Choroid plexus epithelial cell (primary cell): ENCODE data around the gene TOP1.

Source experiments
- DNase-seq: peaks from one replicate; pipeline ENCODE4 v3.0.0-alpha.2; 2010; ENCODE audit warnings: low read depth
- H3K4me3 ChIP-seq: 2 replicates; pipeline ENCODE4 v1.5.1; 2011; ENCODE audit warnings: low read depth, mild to moderate bottlenecking, control low read depth, low read length, moderate library complexity
- TF ChIP-seq, protein P1 (sequence below): conservative IDR thresholded peaks from 2 replicates; pipeline ENCODE4 v1.5.1; 2011; ENCODE audit warnings: low read depth, mild to moderate bottlenecking, control low read depth, inconsistent platforms, low read length, moderate library complexity

Gene TOP1

DNA sequence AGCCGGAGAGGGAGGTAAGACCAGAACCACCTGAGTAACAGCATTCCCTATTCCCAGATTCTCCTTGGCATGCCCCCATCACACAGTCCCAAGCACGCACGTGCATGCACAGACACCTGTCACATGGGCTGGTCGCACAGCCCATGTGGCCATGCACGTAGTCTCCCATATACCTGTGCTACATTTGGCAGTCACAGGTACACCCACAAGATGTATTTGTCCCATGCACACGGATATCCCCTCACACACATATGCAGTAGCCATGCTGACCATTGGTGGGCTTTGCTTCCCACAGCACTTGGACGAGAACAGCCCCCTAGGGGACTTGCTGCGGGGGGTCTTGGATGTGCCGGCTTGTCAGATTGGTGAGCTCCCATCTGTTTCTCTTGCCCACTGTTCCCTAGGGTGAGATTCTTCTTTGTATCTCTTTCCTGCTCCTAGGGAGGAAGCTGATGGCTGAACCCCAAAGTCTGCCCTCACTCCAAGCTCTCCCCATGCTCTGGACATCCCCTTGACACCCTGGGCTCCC is 140.6 kb downstream of the TOP1 start:
- no peak for DNase-seq
- no peak overlapping the region for H3K4me3 ChIP-seq
- TF ChIP-seq, protein P1, sequence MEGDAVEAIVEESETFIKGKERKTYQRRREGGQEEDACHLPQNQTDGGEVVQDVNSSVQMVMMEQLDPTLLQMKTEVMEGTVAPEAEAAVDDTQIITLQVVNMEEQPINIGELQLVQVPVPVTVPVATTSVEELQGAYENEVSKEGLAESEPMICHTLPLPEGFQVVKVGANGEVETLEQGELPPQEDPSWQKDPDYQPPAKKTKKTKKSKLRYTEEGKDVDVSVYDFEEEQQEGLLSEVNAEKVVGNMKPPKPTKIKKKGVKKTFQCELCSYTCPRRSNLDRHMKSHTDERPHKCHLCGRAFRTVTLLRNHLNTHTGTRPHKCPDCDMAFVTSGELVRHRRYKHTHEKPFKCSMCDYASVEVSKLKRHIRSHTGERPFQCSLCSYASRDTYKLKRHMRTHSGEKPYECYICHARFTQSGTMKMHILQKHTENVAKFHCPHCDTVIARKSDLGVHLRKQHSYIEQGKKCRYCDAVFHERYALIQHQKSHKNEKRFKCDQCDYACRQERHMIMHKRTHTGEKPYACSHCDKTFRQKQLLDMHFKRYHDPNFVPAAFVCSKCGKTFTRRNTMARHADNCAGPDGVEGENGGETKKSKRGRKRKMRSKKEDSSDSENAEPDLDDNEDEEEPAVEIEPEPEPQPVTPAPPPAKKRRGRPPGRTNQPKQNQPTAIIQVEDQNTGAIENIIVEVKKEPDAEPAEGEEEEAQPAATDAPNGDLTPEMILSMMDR, result no peak

DNA sequence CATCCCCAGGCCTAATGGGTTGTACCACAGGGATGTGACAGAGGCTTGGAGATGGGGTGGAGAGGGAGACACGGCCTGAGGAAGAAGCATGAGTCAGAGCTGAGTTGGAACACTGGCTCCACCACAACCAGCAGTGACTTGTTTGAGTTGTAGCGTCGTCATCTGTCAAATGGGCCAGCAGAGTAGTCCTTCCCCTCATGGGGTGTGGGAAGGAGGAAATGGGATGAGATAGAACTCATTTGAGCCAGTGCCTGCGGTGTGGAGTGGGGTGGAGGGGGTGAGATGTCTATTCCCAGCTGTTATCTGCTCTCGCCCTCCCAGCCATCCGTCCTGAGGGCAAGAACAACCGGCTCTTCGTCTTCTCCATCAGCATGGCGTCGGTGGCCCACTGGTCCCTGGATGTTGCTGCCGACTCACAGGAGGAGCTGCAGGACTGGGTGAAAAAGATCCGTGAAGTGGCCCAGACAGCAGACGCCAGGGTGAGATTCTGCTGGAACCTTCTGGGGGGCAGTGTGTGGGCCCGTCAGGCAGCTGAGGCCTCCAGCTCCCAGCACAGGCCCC is 141.2 kb downstream of the TOP1 start:
- TF ChIP-seq, protein P1, result no peak
- DNase-seq, result peak; percentile 43
- no peak overlapping the region for H3K4me3 ChIP-seq

DNA sequence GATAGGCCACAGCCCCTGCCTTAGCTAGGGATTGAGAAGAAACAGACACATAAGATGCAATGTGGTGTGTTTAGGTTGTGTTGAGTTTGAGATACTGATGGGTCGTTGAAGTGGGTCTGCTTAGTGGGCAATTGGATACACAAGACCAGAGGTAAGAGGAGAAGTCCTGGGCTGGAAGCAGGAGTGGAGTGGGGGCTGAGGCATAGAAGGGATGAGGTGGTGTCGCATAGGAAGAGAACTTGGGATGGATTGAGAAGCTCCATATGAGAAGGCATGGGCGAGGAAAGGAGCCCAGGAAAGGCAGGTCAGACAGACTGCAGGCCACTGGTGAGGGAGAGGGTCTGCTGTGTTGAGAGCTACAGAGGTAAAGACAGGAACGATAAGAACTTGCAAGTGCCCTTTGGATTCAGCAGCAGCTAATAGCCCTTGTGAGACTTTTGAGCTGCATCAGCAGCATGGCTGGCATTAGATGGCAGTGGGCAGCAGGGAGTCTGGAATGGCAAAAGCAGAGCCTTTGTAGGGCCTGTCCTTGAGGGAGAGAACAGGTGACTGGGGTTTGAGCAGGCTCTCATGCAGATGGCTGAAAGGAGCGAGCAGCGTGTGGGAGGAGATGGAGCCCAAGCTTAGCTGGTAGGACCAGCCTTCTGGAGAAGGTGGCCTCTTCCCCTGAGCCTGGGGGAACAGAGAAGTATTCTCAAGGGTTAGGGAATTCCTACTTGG is 141.9 kb downstream of the TOP1 start:
- TF ChIP-seq, protein P1, result no peak
- no peak overlapping the region for H3K4me3 ChIP-seq
- DNase-seq, result no peak

DNA sequence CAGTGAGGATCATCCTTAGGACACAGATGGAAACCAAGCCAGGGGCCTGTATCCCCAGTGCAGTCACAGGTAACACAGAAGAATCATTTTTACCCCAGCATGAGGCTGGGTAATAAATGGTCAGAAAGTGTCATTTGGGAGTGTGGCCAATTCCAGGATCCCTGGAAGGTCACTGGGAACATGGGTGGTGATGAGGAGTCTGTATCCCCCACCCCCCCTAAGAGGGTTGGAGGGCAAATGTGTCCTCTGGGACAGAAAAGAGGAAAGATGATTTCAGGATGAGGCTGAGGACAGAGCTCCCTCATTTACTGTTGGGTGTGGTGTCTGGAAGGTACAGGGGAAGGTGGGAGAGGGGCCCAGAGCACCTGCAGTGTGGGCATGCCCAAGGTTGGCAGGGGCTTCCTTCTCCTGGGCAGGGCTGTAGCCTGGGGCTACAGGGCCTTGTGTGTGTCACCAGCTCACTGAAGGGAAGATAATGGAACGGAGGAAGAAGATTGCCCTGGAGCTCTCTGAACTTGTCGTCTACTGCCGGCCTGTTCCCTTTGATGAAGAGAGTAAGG is 143.2 kb downstream of the TOP1 start:
- no peak overlapping the region for H3K4me3 ChIP-seq

DNA sequence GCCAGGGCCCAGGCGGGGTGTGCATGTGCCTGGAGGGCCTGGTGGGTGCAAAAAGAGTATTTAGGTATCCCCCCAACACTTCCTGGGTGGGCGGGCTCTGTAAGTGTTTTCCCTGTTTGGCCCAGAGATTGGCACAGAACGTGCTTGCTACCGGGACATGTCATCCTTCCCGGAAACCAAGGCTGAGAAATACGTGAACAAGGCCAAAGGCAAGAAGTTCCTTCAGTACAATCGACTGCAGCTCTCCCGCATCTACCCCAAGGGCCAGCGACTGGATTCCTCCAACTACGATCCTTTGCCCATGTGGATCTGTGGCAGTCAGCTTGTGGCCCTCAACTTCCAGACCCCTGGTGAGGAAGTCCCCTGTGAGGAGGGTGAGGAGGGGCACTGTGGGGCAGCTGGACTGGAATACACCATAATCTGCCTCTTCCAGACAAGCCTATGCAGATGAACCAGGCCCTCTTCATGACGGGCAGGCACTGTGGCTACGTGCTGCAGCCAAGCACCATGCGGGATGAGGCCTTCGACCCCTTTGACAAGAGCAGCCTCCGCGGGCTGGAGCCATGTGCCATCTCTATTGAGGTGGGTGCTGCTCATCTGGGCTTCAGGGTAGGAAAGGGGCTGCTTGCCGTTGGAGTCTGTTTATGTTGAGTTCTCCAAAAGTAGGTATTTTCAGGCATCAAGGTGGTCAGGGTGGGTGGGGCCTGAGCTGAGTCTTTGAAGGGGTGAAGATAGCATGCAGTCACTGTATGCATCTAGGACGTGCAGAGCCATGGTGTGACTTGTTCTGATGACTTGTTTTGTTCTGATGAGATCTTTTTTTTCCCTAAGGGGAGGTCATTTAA is 143.9 kb downstream of the TOP1 start:
- no peak overlapping the region for H3K4me3 ChIP-seq
- DNase-seq, result no peak
- TF ChIP-seq, protein P1, result no peak

More for the DNA sequence above, 143.2 kb downstream of the TOP1 start:
- no peak for DNase-seq
- TF ChIP-seq, protein P1, result no peak

DNA sequence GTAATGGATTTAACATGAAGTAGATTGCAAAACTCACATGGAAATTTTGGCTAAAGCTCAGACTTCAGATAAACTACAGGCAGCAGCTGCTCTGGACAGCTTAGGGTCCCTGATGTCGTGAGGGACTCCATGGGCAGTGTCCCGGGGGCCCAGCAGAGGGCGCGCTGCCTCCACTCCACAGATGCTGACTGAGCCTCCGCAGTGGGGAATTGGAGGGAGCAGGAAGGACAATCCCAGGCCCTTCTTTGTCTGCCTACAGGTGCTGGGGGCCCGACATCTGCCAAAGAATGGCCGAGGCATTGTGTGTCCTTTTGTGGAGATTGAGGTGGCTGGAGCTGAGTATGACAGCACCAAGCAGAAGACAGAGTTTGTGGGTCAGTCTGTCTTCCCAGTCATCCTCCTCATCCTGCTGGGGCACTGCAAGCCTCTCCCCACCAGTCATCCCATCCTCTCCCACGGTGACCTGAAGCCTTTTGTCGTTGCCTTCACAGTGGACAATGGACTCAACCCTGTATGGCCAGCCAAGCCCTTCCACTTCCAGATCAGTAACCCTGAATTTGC is 144.6 kb downstream of the TOP1 start:
- no peak overlapping the region for H3K4me3 ChIP-seq
- peak; percentile 74 for DNase-seq
- TF ChIP-seq, protein P1, result peak; percentile 98
